HEK293T (cell line): Measurements from ENCODE around the gene HELT.

ENCODE experiments used
- ARNT ChIP-seq: fragments of 450-650 bp; IDR thresholded peaks from 2 replicates; pipeline ENCODE4 v1.6.1; 2017; ENCODE audit warnings: mild to moderate bottlenecking
- BHLHE40 ChIP-seq: fragments of 450-650 bp; IDR thresholded peaks from 2 replicates; pipeline ENCODE4 v1.6.1; 2016; ENCODE audit warnings: mild to moderate bottlenecking, moderate library complexity, borderline replicate concordance
- ELF4 ChIP-seq: fragments of 450-650 bp; IDR thresholded peaks from 2 replicates; pipeline ENCODE4 v1.6.1; 2017; ENCODE audit warnings: antibody characterized with exemption
- FOXK2 ChIP-seq: fragments of 450-650 bp; IDR thresholded peaks from 2 replicates; pipeline ENCODE4 v1.6.1; 2016; ENCODE audit warnings: mild to moderate bottlenecking
- FOXM1 ChIP-seq: fragments of 450-650 bp; IDR thresholded peaks from 2 replicates; pipeline ENCODE4 v1.6.1; 2017; ENCODE audit warnings: mild to moderate bottlenecking, borderline replicate concordance
- LEF1 ChIP-seq: fragments of 450-650 bp; IDR thresholded peaks from 2 replicates; pipeline ENCODE4 v1.6.1; 2017; ENCODE audit warnings: mild to moderate bottlenecking, borderline replicate concordance
- PKNOX1 ChIP-seq: fragments of 450-650 bp; IDR thresholded peaks from 2 replicates; pipeline ENCODE4 v1.6.1; 2016
- SP1 ChIP-seq: fragments of 450-650 bp; IDR thresholded peaks from 2 replicates; pipeline ENCODE4 v1.6.1; 2017
- SUZ12 ChIP-seq: fragments of 450-650 bp; IDR thresholded peaks from 2 replicates; pipeline ENCODE4 v1.6.1; 2016; ENCODE audit warnings: mild to moderate bottlenecking
- TARDBP ChIP-seq: fragments of 450-650 bp; IDR thresholded peaks from 2 replicates; pipeline ENCODE4 v1.6.1; 2016

- TF ChIP-seq SUZ12 (no peak), TARDBP (no peak), ARNT (no peak), PKNOX1 (peak; percentile 62), SP1 (no peak), FOXM1 (no peak), FOXK2 (no peak), ELF4 (no peak), LEF1 (no peak), BHLHE40 (no peak)
Measured at GRCh38 chr4:185011408-185011807, 6.9 kb upstream of the HELT start.
